ENCODE results near the gene RASSF5.

DNA sequence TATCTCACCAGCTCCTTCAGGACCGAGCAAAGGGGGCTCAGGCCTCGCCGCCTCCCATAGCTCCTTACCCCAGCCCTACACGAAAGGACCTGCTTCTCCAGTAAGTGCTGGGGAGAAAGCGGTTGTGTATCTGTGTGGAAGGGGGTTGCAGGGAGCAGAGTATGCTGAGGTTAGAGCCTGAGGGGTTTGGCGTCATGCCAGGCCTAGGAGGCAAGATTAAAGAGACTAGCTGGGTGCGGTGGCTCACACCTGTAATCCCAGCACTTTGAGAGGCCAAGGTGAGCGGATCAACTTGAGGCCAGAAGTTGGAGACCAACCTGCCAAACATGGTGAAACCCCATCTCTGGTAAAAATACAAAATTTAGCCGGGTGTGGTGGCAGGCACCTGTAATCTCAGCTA is 14.1 kb upstream of the RASSF5 start:
- TF ChIP-seq, protein P1, sequence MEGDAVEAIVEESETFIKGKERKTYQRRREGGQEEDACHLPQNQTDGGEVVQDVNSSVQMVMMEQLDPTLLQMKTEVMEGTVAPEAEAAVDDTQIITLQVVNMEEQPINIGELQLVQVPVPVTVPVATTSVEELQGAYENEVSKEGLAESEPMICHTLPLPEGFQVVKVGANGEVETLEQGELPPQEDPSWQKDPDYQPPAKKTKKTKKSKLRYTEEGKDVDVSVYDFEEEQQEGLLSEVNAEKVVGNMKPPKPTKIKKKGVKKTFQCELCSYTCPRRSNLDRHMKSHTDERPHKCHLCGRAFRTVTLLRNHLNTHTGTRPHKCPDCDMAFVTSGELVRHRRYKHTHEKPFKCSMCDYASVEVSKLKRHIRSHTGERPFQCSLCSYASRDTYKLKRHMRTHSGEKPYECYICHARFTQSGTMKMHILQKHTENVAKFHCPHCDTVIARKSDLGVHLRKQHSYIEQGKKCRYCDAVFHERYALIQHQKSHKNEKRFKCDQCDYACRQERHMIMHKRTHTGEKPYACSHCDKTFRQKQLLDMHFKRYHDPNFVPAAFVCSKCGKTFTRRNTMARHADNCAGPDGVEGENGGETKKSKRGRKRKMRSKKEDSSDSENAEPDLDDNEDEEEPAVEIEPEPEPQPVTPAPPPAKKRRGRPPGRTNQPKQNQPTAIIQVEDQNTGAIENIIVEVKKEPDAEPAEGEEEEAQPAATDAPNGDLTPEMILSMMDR (optimal IDR thresholded peaks at IDR 0.05 in 1 of 3, IDR thresholded peaks at IDR 0.05 in 1 of 3, conservative IDR thresholded peaks at IDR 0.05 in 1 of 3; ENCODE audit: extremely low read depth in 1 of 3, insufficient read depth in 2 of 3, low read length in 3 of 3) = no peak
- TF ChIP-seq EZH2 (IDR thresholded peaks at IDR 0.05; ENCODE audit: low read length) = no peak

Data from keratinocyte (primary cell).